Pancreas (tissue), 10 donors: ENCODE measurements around the gene SLC22A4. TPM values are rescaled to one million over a fixed set of nuclear protein-coding genes. Genes with fewer than 3 reads are reported as not detected.

Experiments
- ATAC-seq, 4 donors: fragments of 200-7000 bp; cut with Tn5 transposase; one replicate each; pipeline versions ENCODE4 v1.8.0 to v1.9.1; 2020; ENCODE audit warnings: mild to moderate bottlenecking in 4 of 4, moderate library complexity in 4 of 4
- DNase-seq, 6 donors: peaks; one replicate each; pipeline ENCODE4 v3.0.0-alpha.2; 2020
- FAIRE-seq: peaks from 2 replicates; lab custom pipeline; 2012; peaks lifted over from hg19 to GRCh38; lab: Jason Lieb, UNC
- H3K27ac ChIP-seq, 4 donors: fragments of 200-600 bp; sonication (generic); 1 replicate in 3 of 4; 2 replicates in 1 of 4; pipeline versions ENCODE4 v1.5.0 to v1.8.0; 2020
- H3K27me3 ChIP-seq, 4 donors: fragments of 200-600 bp; one replicate each; pipeline ENCODE4 v1.8.0; 2021
- H3K36me3 ChIP-seq, 3 donors: fragments of 200-600 bp; sonication (generic) in 1 of 3; one replicate each; pipeline versions ENCODE4 v1.5.0 to v1.8.0; 2020 to 2021
- H3K4me1 ChIP-seq, 3 donors: fragments of 200-600 bp; one replicate each; pipeline ENCODE4 v1.8.0; 2021
- H3K4me3 ChIP-seq, 4 donors: fragments of 200-600 bp; sonication (generic) in 2 of 4; one replicate each; pipeline versions ENCODE4 v1.5.0 to v1.8.0; 2020 to 2021
- H3K9me3 ChIP-seq, 4 donors: fragments of 200-600 bp; one replicate each; pipeline ENCODE4 v1.8.0; 2021
- WGBS, 2 donors: extraction: QIAGEN DNeasy Blood & Tissue Kit; methylation state at CpG; one replicate each; pipeline ENCODE4 v1.1.7; 2013; 5-methylcytosine and 5-hydroxymethylcytosine counted together
- intact Hi-C, 3 donors: fragments of 100-400 bp; cut with DNase I; formaldehyde crosslinking; loops; one replicate each; pipeline versions ENCODE4 v1.11.1 to v1.14.2; 2022
- polyA plus RNA-seq, 2 donors: library from polyadenylated mRNA; stranded (reverse); fragments of 200-250 nt; gene quantifications; one replicate each; pipeline ENCODE4 v1.2.3, GENCODE V29; 2013
- total RNA-seq, 6 donors: library from RNA; stranded (reverse); fragmentation: NEBNext Ultra II Directional in 4 of 6; extraction: Animal tissue kit (Norgen Biotek cat#: 25700) in 4 of 6; gene quantifications; one replicate each; pipeline versions ENCODE4 v1.2.1 to v1.2.4, GENCODE V29; 2021 to 2023
- TF ChIP-seq, protein P1 (sequence below), 4 donors: fragments of 200-600 bp; sonication (generic) in 3 of 4; IDR thresholded peaks; one replicate each; pipeline versions ENCODE4 v1.5.0 to v1.8.0; 2021; ENCODE audit warnings: antibody characterized with exemption in 4 of 4
- donor health status: healthy with polysubstance abuse.
- donor health status: DM: no; HTN: no; CAD: no; lungs with moderate emphysema.
- donor health status: DM: no; HTN: no; CAD: no.
- donor health status: control.
- donor health status: control.
- donor health status: Bipolar disorder and iron deficiency.
- donor health status: DM: yes; HTN: yes; CAD: no.
- donor health status: DM: no; HTN: no; CAD: no.
- donor health status: DM: no; HTN: no; CAD: no.
- donor health status: DM: yes; HTN: yes; CAD: no.

Gene SLC22A4
- total and polyA plus RNA-seq, 8 donors, result 0.08 to 0.92 (median 0.33) TPM

- Histone ChIP-seq H3K9me3 (no peaks in the 10 kb centered on the region), H3K4me1 (no peaks in the 10 kb centered on the region), H3K27ac (no peak overlapping the region), H3K4me3 (no peak overlapping the region), H3K36me3 (no peaks in the 10 kb centered on the region), H3K27me3 (no peaks in the 10 kb centered on the region)
- intact Hi-C loops, result no loop called here
- ATAC-seq (no peak), FAIRE-seq (no peak), DNase-seq (peak in 1 of 6 donors; percentile 38)
- TF ChIP-seq, protein P1, sequence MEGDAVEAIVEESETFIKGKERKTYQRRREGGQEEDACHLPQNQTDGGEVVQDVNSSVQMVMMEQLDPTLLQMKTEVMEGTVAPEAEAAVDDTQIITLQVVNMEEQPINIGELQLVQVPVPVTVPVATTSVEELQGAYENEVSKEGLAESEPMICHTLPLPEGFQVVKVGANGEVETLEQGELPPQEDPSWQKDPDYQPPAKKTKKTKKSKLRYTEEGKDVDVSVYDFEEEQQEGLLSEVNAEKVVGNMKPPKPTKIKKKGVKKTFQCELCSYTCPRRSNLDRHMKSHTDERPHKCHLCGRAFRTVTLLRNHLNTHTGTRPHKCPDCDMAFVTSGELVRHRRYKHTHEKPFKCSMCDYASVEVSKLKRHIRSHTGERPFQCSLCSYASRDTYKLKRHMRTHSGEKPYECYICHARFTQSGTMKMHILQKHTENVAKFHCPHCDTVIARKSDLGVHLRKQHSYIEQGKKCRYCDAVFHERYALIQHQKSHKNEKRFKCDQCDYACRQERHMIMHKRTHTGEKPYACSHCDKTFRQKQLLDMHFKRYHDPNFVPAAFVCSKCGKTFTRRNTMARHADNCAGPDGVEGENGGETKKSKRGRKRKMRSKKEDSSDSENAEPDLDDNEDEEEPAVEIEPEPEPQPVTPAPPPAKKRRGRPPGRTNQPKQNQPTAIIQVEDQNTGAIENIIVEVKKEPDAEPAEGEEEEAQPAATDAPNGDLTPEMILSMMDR (IDR thresholded peaks at IDR 0.05), result no peak
- 79 to 82% methylated on average over 6 of the region's 6 CpGs for WGBS, 2 donors
Observed at GRCh38 chr5:132256783-132257130, 37.4 kb upstream of the SLC22A4 start.

DNA sequence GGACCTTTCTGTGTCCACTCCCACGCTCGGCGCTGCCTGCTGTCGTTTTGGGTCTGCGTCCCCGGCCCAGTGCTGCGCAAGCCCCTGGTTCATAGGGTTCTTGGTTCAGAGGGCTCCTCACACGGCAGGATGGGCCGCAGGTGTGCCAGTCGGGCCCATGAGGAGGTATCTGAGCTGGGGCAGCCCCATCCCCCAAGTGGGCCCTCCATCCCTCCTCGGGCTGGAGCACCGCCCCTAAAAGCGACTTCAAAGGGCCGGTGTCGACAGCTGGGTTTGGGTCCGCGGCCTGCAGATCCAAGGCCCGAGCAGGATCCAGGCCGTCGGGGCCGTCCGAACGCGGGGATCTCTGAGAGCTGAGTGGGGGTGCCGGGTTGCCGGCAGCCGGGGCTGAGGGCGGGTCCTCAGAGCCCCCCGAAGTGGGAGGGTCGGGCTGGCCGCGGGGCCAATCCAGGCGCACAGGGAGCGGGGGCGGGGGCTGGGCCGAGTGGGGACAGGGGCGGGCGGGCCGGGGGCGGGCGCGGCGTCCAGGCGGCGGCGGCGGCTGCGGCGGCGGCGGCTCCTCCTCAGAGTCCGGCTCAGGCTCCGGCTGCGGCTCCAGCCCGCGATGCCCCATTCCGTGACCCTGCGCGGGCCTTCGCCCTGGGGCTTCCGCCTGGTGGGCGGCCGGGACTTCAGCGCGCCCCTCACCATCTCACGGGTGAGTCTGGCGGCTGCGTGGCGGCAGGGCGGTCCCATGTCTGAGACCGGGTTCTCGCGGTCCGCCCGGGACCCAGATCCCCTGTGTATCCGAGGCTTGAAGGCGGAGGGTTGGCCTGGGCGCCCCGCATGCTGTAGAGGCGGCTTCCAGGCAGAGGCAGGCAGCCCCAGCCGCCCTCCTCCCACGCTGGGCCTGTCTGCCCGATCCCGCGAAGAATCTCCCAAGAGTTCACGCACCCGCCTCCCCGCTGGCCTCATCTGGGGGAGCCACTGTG, 36.8 kb upstream of the SLC22A4 start, which contains the start of gene PDLIM4:
TSS of gene PDLIM4 (plus strand) at position 566 of the 971 bp plus-strand sequence. CDS start at position 605, 39 bp downstream.
- DNase-seq (peak in 4 of 6 donors; percentile 12 to 74 (median 40)), FAIRE-seq (no peak), ATAC-seq (peak in 3 of 4 donors; percentile 9 to 15 (median 13))
- 37 to 38% methylated on average over 56 to 87 of the region's 88 CpGs for WGBS, 2 donors
- peak within 1 kb of the TSS in 2 of 4 donors; percentile 30 to 42 for H3K4me3 ChIP-seq
- H3K36me3 ChIP-seq, result no peaks in the 10 kb centered on the region
- intact Hi-C loops, result no loop called here
- TF ChIP-seq, protein P1 (IDR thresholded peaks at IDR 0.05), result no peak
- no peaks in the 10 kb centered on the region for H3K4me1 ChIP-seq
- no peaks in the 10 kb centered on the region for H3K9me3 ChIP-seq
- H3K27me3 ChIP-seq, result no peaks in the 10 kb centered on the region
- H3K27ac ChIP-seq, result peak within 1 kb of the TSS in 3 of 4 donors; percentile 5 to 33 (median 15)

- Histone ChIP-seq H3K9me3 (no peaks in the 10 kb centered on the region), H3K4me3 (peak overlapping the region in 2 of 4 donors; percentile 30 to 42), H3K27ac (peak overlapping the region in 3 of 4 donors; percentile 5 to 33 (median 15)), H3K36me3 (no peaks in the 10 kb centered on the region), H3K27me3 (no peaks in the 10 kb centered on the region), H3K4me1 (no peaks in the 10 kb centered on the region)
- TF ChIP-seq, protein P1 (IDR thresholded peaks at IDR 0.05), result no peak
- intact Hi-C loops, result no loop called here
- DNase-seq (peak in 2 of 6 donors; percentile 11 to 18), FAIRE-seq (no peak), ATAC-seq (peak in 3 of 4 donors; percentile 9 to 50 (median 17))
- 72 to 79% methylated on average over 19 of the region's 19 CpGs for WGBS, 2 donors
Observed at GRCh38 chr5:132258102-132259068, 35.8 kb upstream of the SLC22A4 start.

DNA sequence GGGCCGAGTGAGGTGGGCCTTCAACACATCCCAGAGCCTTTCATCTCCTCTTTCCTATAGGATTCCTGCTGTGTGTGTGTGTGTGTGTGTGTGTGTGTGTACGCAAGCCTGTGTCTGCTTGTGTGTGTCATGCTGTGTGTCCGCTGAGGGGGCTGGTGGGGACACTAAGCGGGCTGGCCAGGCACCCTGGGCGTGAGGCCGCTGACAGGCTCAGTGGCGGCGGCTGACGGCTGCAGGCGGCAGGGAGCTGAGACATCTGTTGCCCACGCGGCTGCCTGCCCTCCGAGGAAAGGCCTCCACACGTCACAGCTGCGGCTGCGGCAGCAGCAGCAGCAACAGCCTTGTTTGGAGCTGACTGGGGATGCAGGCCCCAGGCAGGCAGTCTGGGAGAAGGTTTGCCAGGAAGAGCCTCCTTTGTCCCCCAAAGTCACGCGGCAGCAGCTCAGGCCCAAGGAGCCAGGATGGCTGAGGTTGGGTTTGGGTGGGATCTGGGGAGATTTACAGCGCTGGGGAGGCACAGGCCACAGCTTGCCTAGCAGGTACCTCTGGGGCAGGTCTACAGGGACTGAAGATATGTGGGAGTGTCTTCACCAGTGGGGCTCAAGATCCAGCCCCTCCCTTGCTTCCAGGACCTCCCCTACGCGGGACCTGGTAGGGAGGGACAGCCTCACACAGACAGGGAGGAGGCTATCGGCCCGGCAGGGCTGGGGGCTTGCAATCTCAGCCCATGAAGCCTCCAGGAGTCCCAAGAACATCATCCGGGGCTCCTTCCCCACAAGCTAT, 34.9 kb upstream of the SLC22A4 start:
- 86 to 89% methylated on average over 24 of the region's 24 CpGs for WGBS, 2 donors
- H3K27ac ChIP-seq, result peak overlapping the region in 2 of 4 donors; percentile 9 to 19
- H3K36me3 ChIP-seq, result no peaks in the 10 kb centered on the region
- H3K9me3 ChIP-seq, result no peaks in the 10 kb centered on the region
- H3K27me3 ChIP-seq, result no peaks in the 10 kb centered on the region
- FAIRE-seq (no peak), DNase-seq (peak in 4 of 6 donors; percentile 13 to 66 (median 32)), ATAC-seq (peak in 3 of 4 donors; percentile 3 to 49 (median 40))
- TF ChIP-seq, protein P1 (IDR thresholded peaks at IDR 0.05), result no peak
- intact Hi-C loops, result no loop called here
- no peaks in the 10 kb centered on the region for H3K4me1 ChIP-seq
- peak overlapping the region in 1 of 4 donors; percentile 42 for H3K4me3 ChIP-seq
